ENCODE measurements around the gene NOM1.

The NOM1 gene

GRCh38 chr7:157004521-157005455, 55.3 kb downstream of the NOM1 start:
- no peak for DNase-seq

- no peak for DNase-seq
Measured at GRCh38 chr7:157005456-157006204, 56.1 kb downstream of the NOM1 start.

- DNase-seq, result no peak
Measured at GRCh38 chr7:157006205-157006747, 56.8 kb downstream of the NOM1 start.

GRCh38 chr7:157006829-157007469, 57.4 kb downstream of the NOM1 start:
- DNase-seq, result no peak

- DNase-seq, result no peak
Measured at GRCh38 chr7:157007470-157008066, 58.1 kb downstream of the NOM1 start.

- no peak for DNase-seq
Measured at GRCh38 chr7:157008206-157009169, 59.0 kb downstream of the NOM1 start.

GRCh38 chr7:157009170-157009777, 59.8 kb downstream of the NOM1 start:
- no peak for DNase-seq

GRCh38 chr7:157009778-157010587, 60.5 kb downstream of the NOM1 start:
- DNase-seq, result no peak

- peak in 1 of 14 donors; percentile 29 for DNase-seq
Measured at GRCh38 chr7:157010588-157011332, 61.2 kb downstream of the NOM1 start, which contains the start of gene MNX1. Gene MNX1 (minus strand): TSS chr7:157010663. CDS start chr7:157010350, 313 bp downstream.

- DNase-seq, result no peak
Measured at GRCh38 chr7:157011333-157012112, 62.0 kb downstream of the NOM1 start.

- no peak for DNase-seq
Measured at GRCh38 chr7:157012113-157012547, 62.6 kb downstream of the NOM1 start.

- no peak for DNase-seq
Measured at GRCh38 chr7:157013101-157013500, 63.6 kb downstream of the NOM1 start.

GRCh38 chr7:157013602-157014549, 64.4 kb downstream of the NOM1 start:
- DNase-seq, result no peak

- no peak for DNase-seq
Measured at GRCh38 chr7:157014635-157015555, 65.4 kb downstream of the NOM1 start.

- DNase-seq, result no peak
Measured at GRCh38 chr7:157016024-157016351, 66.5 kb downstream of the NOM1 start.
